Fibroblast of pulmonary artery (primary cell): ENCODE results near the gene NXPH4.
A peak's percentile ranks its signal among the peaks of the same experiment; 100 is the strongest.

ENCODE experiments used
- DNase-seq: peaks from one replicate; pipeline ENCODE4 v3.0.0-alpha.2; 2010; ENCODE audit warnings: low read depth
- H3K4me3 ChIP-seq: replicated peaks from 2 replicates; pipeline ENCODE4 v1.5.1; 2011; ENCODE audit warnings: low read depth, mild to moderate bottlenecking, control low read depth, low read length, moderate library complexity
- CTCF ChIP-seq: IDR thresholded peaks from 2 replicates; pipeline ENCODE4 v1.5.1; 2011; ENCODE audit warnings: mild to moderate bottlenecking, control low read depth, low read length, inconsistent platforms; ENCODE audit errors: missing control alignments

The NXPH4 gene

GRCh38 chr12:57190037-57190436, 26.6 kb upstream of the NXPH4 start:
- H3K4me3 ChIP-seq, result no peak overlapping the region
- TF ChIP-seq CTCF, result no peak
- DNase-seq, result peak; percentile 50

- DNase-seq, result no peak
- no peak overlapping the region for H3K4me3 ChIP-seq
- TF ChIP-seq CTCF, result no peak
These were observed 25.8 kb upstream of the NXPH4 start for GRCh38 chr12:57190821-57191220.

DNA sequence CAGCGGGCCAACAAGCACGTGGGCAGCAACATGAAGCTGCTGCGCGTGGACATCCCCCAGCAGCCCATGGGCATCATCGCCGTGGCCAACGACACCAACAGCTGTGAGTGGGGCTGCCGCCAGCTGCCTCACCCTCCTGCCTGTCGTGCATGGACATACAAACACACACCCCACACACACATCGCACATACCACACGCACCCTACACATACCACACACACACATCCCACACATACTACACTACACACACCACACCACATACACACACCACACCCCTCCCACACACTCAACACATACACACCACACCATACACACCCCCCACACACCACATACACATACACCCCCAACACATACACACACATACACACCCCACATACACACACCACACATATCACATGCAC, 25.2 kb upstream of the NXPH4 start:
- TF ChIP-seq CTCF, result no peak
- no peak overlapping the region for H3K4me3 ChIP-seq
- no peak for DNase-seq

GRCh38 chr12:57192920-57193319, 23.7 kb upstream of the NXPH4 start:
- no peak for DNase-seq
- no peak for TF ChIP-seq CTCF
- no peak overlapping the region for H3K4me3 ChIP-seq

GRCh38 chr12:57193706-57194245, 22.8 kb upstream of the NXPH4 start:
- no peak for TF ChIP-seq CTCF
- no peak for DNase-seq
- H3K4me3 ChIP-seq, result no peak overlapping the region

DNA sequence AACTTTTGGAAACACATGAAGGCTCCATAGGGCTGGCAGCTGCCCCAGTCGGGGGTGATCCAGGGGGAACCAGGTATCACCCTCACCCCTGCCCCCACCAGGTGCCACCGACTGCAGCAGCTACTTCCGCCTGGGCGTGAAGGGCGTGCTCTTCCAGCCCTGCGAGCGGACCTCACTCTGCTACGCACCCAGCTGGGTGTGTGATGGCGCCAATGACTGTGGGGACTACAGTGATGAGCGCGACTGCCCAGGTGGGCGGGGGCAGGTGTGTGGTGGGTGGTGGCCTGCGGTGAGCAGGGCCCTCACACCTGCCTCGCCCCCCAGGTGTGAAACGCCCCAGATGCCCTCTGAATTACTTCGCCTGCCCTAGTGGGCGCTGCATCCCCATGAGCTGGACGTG, 22.3 kb upstream of the NXPH4 start:
- DNase-seq, result no peak
- TF ChIP-seq CTCF, result no peak
- H3K4me3 ChIP-seq, result no peak overlapping the region

DNA sequence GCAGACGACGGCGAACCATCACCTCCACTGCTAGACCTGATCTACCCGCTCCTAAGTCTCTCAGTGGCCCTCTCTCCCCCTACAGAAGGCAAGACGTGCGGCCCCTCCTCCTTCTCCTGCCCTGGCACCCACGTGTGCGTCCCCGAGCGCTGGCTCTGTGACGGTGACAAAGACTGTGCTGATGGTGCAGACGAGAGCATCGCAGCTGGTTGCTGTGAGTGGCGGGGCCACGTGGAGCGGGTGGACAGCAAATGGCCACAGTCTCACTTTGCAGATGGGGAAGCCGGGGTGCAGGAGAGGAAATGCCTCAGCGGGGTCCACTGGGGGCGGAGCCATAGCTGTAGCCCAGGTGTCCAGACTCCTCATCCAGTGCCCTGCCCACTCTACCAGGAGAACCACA, 21.4 kb upstream of the NXPH4 start:
- H3K4me3 ChIP-seq, result no peak overlapping the region
- no peak for DNase-seq
- no peak for TF ChIP-seq CTCF
